GM21360 (cell line): Measurements from ENCODE around the gene FAIM2.

ENCODE experiments used
- ATAC-seq: cut with Tn5 transposase; IDR thresholded peaks from one replicate; pipeline ENCODE4 v1.9.1; 2021; ENCODE audit warnings: mild to moderate bottlenecking, moderate library complexity; ENCODE audit not compliant: unreplicated experiment

Gene FAIM2

DNA sequence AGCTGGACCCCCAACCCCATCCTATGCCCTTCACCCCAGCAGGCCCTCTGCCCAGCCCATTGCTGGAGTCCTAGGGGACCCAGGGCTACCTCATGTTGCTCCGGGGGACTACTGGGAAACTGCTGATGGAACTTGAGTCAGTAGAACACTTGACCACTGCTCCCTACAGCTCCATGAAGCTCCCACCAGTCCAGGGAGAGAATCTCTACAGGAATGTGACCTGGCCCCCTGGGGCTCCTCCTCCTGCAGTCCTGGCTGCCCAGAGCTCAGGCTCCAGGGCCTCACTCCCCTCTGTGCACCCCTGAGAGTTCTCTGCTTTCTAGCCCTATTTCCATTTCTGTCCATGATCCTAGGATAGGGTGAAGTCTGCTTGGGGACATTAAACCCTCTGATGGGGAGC lies 36.0 kb upstream of the FAIM2 start:
- no peak for ATAC-seq

DNA sequence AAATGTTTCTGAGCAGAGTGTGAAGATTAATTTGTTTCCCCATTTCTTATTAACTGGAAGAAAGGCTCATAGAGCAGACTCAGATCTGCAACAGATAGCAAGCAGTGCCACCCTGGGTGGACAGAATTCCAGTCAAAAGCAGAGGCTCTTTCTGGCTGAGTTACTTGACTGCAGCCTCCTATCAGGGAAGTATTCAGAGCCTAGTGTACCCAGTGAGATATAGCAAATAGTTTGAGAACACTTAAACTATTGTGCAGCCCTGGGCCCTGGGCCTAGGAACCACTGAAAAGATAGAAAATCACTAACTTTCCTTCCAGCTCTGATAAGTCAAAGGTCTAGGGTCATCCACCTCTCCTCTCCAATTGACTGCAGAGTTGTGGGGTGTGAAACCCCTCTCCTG lies 35.6 kb upstream of the FAIM2 start:
- no peak for ATAC-seq

DNA sequence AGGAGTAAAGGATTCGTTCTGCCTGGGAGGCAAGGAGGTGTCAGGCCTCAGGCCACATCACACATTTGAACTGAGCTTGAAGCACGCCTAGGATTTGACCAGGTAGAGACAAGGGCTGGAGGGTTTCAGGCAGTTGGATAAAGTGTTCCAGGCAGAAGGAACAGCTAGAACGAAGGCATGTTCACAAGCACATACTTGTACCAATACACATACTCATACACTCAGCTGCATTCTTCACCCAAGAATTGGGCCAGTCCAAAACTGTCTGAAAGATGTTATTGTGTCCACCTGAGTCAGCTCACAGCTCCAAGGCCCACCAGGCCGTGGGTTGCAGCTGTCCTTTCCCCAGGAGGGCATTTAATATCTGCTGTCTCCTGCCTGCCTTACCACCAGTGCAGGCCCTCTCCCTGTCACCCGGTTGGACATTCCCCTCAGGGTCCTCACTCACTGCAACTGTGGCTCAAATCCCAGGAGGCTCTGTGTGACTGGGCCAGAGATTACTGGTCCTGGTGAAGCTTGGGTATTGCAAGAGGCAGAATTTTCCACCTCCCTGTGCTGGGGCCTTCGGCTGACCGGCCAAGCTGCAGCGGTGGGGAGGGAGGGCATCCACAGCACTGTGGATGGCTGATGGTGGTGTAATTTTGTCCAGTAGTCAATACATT lies 34.1 kb upstream of the FAIM2 start:
- ATAC-seq, result no peak

DNA sequence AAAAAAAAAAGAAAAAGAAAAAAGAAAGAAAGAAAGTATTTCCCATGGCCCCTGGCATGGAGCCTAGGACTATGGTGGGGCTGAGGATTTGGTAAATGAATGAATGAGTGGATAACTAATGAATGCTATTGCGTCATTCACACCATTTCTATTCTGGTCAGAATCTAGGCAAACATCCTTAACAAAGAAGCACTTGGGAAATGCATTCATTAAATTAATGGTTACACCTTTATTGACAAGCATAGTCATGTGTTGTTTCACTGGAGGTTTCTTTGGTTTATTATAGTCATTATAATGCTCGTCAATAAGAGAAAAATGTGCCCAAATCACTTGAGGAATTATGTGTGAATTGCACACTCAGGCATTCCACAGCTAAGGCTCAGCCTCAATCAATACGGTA lies 33.2 kb upstream of the FAIM2 start:
- no peak for ATAC-seq

DNA sequence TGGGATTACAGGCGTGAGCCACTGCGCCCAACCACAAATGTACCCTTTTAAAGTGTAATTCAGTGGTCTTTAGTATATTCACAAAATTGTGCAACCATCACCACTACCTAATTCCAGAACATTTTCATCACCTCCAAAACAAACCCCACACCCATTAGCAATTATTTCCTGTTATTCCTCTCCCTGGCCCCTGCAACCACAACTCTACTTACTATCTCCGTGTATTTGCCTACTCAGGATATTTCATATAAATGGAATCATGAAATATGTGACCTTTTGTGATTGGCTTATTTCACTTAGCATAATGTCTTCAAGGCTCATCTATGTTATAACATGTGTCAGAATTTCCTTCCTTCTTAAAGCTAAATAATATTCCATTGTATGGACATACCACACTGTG lies 30.8 kb upstream of the FAIM2 start:
- no peak for ATAC-seq

DNA sequence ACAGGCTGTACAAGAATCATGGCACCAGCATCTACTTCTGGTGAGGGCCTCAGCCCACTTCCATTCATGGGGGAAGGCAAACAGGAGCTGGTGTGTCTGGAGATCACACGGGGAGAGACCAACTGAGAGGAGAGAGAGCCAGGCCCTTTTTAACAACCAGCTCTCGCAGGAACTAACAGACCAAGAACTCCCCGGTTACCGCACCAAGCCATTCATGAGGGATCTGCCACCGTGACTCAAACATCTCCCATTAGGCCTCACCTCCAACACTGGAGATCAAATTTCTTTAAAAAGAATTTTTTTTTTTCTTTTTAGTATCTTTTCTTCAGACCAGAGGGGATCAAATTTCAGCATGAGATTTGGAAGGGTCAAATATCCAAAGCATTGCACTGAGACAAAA lies 30.1 kb upstream of the FAIM2 start:
- ATAC-seq, result no peak

DNA sequence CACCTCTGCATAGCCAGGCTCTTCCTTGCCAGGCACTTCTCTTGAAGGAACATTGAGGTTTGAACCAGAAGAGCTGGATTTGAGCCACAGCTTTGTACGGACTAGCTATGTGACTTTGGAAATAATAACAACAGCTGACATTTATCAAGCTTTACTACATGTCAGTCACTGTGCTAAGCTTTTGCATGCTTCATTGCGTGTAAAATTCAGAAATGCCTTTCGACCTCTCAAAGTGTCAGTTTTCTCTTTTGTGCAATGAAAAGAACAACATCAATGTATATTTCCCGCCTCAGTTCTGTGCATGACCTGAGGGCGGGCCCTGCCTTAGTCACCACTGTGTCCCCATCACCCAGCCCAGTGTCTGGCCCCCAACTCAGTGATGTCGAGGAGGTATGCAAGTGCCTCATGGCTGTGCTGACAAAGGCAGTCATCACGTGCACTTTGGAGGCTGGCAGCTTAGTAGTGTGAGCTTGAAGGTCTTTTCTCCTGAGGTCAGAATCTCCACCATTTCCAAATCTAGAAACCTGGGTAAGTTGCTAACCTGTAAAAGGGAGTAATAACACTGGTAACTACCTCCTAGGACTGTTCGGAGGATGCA lies 28.9 kb upstream of the FAIM2 start:
- no peak for ATAC-seq

DNA sequence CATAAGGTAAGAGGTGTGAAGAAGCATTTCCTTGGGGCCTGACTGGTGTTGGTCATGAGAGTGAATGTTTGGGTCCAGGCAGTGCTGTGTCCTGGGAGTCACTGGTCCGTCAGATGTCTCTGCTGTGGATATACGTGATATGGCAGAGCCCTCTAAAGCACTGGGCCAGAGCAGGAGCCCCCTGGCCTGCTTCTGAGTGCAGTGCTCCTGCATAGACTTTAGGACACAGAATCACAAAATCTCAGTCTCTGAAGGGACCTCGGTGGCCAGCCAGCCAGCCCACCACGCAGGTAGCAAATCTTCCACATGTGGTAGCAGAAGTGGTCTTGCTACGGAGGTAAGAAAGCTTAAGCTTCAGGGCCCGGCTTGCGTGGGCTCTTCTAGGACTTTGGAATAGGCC lies 28.3 kb upstream of the FAIM2 start:
- no peak for ATAC-seq

DNA sequence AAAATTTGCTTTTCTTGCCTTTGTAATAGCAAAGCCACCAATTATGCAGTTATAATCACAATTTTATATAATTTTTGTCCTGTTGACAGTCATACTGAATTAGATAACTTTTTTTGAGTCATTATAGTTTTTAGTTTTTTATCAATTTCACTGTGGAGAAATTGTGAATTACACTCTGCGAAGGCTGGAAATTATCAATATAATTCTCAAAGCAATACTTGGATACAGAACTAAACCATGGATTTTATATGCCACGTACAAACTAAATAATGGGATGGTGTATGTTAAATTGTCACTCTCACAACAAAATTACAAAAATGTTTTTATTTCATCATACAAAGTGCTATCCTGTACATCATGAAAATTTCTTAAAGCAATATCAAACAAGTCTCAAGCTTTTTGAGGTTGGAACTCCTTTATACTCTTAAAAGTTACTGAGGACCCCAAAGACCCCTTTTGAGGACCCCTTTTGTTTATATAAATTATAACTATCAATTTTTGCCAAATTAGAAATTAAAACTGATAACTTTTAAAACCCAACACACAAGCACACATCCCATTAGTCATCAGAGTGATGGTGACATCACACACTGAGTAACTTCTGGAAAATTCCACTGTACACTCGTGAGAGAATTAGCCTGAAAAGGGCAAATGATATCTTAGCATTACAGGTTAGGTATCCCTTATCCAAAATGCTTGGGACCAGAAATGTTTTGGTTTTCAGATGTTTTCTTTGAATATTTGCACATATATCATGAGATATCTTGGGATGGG lies 27.0 kb upstream of the FAIM2 start:
- no peak for ATAC-seq

DNA sequence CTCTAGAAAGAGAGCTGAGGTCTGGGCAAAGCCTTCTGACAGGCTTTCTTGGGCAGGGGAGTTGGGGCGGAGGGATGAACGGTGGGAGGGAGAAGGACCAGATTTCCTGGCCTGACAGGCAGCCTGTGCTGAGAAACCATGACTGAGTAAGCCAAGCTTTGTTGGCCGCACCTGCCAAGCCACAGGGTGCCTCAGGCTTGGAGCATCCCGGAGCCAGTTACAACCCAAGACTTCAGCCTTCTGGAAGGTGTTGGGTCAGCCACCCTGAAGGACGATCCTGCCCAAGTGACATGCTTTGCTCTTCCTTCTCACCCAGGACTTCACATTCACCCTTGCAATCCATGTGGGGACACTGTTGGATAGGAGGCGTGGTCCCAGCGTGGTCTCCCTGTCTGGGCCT lies 25.9 kb upstream of the FAIM2 start:
- ATAC-seq, result no peak

DNA sequence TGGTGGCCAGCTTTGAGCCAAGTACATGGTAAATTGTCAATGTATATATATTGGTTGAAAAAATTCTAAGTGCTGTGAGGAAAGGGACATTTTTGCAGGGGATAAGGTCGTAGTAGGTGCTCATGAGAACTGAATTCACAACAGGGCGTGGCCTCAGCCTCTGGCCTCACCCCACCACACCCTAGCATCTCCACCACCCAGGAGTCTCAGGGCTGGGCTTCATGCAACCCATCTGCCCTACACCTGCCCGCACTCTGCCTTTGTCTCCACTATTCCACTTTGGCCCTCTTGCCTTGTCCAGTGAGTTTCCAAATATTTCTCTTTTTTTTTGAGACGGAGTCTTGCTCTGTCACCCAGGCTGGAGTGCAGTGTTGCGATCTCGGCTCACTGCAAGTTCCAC lies 24.8 kb upstream of the FAIM2 start:
- no peak for ATAC-seq

DNA sequence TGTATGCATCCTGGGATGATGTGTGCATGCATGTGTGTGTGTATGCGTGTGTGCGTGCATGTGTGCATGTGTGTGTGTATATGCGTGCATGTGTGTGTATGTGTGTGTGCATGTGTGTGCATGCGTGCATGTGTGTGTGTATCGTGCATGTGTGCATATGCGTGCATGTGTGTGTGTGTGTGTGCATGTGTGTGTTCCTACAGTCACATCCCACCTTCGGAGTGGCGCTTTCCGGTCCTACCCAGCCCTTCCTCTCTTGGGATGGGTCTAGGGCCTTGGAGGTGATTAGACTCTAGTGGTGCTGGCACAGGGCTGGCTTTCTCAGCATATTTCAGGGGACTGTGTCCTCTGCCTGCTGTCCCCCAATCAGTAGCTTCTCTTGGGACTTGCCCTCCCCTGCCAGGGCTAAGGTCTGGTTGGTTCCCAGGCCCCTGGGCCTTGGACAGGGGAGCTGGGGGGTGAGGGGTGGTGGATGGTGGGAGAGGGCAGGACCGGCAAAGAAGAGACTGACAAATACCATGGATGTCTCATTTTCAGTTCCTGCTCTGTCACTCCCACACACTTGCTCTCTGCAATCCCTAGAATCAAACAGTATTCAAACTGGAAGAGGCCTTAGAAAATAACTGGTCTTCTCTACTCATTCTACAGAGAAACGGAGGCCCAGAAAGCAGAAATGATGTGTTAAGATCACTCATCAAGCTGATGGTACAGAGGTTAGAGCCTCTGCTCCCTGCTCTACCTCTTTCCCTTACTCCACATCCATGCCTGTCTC lies 21.9 kb upstream of the FAIM2 start:
- ATAC-seq, result no peak

DNA sequence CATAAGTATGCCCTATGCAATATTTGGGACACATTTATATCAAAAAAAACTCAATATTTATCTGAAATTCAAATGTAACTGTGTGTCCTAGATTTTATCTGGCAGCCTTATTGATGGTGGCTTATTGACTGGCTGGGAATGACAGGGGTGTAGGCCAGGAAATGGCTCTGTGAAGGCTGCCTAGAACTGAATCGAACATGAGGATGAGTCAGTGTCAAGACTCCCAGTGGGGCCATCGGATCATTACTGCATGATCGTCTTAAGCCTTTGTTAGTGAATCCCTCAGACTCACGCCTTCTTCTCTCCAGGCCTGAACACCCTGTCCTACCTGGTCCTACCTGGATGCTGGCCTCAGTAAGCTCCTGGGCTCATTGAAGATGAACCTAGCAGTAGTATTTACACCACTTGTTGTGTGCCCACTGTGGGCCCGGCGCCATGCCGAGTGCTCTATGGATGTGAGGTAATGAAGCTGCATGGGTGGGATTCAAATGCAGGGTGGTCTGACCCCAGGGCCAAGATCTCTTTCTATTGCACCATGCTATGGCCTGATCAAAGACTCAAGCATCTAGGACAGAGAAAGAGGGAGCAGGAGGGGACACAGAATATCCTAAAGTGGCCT lies 21.0 kb upstream of the FAIM2 start:
- ATAC-seq, result no peak

DNA sequence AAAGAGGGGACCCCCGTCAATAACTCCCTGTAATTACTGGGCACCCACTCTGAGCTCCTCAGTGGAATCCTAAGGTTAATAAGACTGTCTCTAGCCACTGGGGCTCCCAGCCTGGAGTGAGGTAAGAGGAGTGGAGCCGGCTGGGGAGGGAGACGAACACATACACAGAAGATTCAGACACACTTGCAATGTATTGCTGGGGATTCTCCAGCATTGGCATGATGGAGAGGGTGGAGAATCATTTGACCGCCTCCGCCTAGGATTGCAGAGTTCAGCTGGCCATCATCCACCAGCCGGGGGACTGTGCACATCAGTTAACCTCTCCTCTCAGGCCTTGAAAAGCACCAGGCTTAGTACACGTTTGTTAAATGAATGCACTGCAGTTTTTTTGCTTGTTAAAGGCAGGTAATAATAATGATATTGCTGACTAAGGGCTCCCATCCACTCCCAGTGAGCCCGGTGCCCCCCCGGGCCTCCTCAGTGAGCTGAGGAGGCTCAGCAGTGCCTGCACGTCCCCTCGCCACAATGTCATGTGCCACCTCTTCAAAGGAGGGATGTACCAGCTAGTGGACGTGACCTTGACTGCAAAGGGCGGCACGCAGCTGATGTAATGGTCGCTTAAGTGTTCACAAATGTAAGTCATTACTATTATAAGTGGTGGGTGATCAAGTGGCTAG lies 20.3 kb upstream of the FAIM2 start:
- no peak for ATAC-seq

DNA sequence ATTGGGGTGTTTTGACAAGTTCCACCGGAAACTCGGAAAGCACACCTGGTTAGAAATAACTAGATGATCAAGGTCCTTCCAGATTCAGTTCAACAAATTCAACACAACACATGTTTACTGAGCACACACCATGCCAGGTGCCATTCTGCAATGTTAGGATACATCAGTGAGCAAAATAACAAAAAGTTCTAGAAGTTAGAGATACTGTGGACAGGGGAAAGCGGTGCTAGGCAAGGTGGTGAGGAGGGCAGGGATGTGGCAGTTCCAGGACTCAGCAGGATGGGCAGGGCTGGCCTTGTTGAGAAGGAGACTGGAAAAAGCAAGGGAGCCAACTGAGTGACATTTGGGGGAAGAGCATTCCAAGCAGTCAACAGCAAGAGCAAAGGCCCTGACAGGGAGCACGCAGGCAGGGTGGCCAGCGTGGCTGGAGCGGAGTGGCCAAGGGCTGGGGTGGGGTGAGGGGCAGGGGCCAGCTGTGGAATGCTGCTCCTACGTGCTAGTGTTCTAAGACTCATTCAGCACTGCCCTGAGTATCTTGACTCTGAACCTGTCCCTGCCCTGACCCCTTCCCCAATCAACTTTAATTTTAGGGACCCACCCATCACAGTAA lies 19.4 kb upstream of the FAIM2 start:
- no peak for ATAC-seq

DNA sequence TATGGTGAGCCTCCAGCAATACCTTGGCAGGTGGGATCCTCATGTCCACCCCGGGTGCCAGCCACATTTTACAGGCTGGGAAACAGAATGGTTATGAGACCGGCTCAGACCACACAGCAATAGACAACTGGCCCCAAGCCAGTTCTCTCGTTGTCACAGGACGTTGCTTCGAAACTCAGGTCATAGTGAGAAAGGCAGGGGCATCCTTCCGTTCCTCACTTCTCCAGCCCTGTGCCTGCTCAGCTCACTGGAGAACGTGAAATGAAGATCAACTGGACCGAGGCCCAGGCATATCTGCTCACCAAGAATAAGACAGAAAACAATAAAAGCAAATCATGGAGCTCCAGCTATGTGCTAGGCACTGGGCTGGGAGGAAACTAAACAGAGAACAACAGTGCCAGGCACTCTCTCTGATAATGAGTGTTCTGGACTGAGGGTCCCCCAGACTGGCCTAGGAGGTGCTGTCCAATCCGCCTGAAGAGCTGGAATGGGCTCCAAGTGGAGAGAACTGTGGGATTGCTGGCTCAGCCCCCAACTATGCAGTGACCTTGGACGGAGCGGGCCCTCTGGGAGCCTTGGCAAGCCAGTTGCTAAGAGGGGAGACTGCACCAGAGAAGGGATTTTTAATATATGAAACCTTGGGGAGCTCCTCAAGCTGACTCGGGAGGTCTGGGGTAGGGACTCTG lies 18.8 kb upstream of the FAIM2 start:
- ATAC-seq, result no peak

DNA sequence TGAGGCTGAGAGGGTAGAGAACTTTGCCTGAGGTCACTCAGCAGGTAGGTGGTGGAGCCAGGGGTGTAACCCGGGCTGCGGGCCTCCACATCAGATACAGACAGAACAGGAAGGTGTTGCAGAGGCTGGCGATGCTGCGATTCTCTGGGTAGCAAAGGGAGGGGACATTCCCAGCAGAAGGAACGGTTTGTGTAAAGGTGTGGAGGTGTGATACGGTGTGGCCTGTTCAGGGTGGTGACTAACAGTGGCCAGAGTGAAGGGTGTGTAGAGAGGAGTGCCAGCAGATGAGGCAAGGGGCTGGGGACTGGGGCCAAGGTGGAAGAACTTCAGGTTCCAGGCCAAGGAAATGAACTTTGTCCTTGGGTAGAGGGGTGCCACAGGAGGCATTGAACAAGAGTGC lies 18.2 kb upstream of the FAIM2 start:
- no peak for ATAC-seq

DNA sequence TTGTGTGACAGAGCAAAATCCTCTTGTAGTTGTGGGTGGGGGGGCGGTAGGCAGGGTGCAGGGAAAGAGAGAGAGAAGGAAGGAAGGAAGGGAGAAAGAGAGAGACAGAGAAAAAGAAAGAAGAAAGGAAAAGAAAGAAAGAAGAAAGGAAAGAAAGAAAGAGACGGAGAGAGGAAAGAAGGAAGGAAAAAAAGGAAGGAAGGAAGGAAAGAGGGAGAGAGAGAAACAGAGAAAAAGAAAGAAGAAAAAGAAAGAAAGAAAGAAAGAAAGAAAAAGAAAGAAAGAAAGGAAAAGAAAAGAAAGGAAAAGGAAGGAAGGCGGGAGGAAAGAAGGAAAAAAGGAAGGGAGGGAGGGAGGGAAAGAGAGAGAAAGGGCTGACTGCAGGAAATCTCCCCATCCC lies 17.6 kb upstream of the FAIM2 start:
- ATAC-seq, result no peak

DNA sequence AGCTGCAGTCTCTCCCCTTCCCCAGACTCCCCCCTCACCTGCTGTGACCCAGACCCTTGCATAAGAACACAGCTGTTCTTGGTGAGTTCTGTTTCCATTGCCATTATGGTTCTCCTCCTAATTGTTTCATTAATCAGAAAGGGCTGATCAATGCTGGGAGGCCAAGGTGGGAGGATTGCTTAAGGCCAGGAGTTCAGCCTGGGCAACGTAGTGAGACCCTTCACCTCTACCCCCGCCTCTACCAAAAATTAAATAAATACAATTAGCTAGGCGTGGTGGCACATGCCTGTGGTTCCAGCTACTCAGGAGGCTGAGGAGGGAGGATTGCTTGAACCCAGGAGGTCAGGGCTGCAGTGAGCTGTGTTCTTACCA lies 17.2 kb upstream of the FAIM2 start:
- ATAC-seq, result no peak
